ENCODE results near the gene KIAA0232.

GRCh38 chr4:6923507-6923906 is 141.0 kb downstream of the KIAA0232 start:
- TF ChIP-seq EP300 (IDR thresholded peaks at IDR 0.05; ENCODE audit: borderline replicate concordance) (no peak), TAF1 (IDR thresholded peaks at IDR 0.05; ENCODE audit: low read depth) (no peak), CEBPB (IDR thresholded peaks at IDR 0.05) (no peak), YY1 (IDR thresholded peaks at IDR 0.05; ENCODE audit: low read depth) (no peak)
